H9 (cell line): ENCODE results near the gene TCFL5. TPM values are rescaled to one million over a fixed set of nuclear protein-coding genes. Genes with fewer than 3 reads are reported as not detected.

Experiments
- DNase-seq: peaks from one replicate; pipeline ENCODE4 v3.0.0-alpha.2; 2017
- H2AFZ ChIP-seq: one replicate; pipeline ENCODE4 v1.6.1; 2013; ENCODE audit warnings: mild to moderate bottlenecking, low read length, control low read depth, moderate library complexity
- H2AK5ac ChIP-seq: 2 replicates; pipeline ENCODE4 v1.6.1; 2013; ENCODE audit warnings: low read length, control low read depth, mixed read lengths; ENCODE audit not compliant: insufficient read length
- H2BK120ac ChIP-seq: one replicate; pipeline ENCODE4 v1.6.1; 2013; ENCODE audit warnings: low read depth, mild to moderate bottlenecking, low read length, control low read depth, inconsistent platforms; ENCODE audit not compliant: poor library complexity, severe bottlenecking
- H2BK12ac ChIP-seq: 2 replicates; pipeline ENCODE4 v1.6.1; 2013; ENCODE audit warnings: low read length, control low read depth, mixed read lengths, low read depth; ENCODE audit not compliant: insufficient read length
- H2BK15ac ChIP-seq: 2 replicates; pipeline ENCODE4 v1.6.1; 2013; ENCODE audit warnings: low read depth, low read length, control low read depth
- H2BK20ac ChIP-seq: one replicate; pipeline ENCODE4 v1.6.1; 2013; ENCODE audit warnings: low read depth, mild to moderate bottlenecking, low read length, control low read depth, inconsistent platforms; ENCODE audit not compliant: poor library complexity, severe bottlenecking
- H2BK5ac ChIP-seq: 2 replicates; pipeline ENCODE4 v1.6.1; 2013; ENCODE audit warnings: low read length, control low read depth, mixed read lengths; ENCODE audit not compliant: insufficient read length
- H3K14ac ChIP-seq: 2 replicates; pipeline ENCODE4 v1.6.1; 2013; ENCODE audit warnings: low read length, control low read depth; ENCODE audit not compliant: insufficient read depth
- H3K18ac ChIP-seq: 2 replicates; pipeline ENCODE4 v1.6.1; 2013; ENCODE audit warnings: low read depth, mild to moderate bottlenecking, mixed read lengths, low read length, control low read depth; ENCODE audit not compliant: insufficient read length
- H3K23ac ChIP-seq: 2 replicates; pipeline ENCODE4 v1.6.1; 2013; ENCODE audit warnings: low read length, control low read depth, mixed read lengths, low read depth; ENCODE audit not compliant: insufficient read length
- H3K23me2 ChIP-seq: 2 replicates; pipeline ENCODE4 v1.6.1; 2013; ENCODE audit warnings: low read depth, mild to moderate bottlenecking, mixed read lengths, low read length, control low read depth; ENCODE audit not compliant: insufficient read length, poor library complexity, severe bottlenecking
- H3K27ac ChIP-seq: 2 replicates; pipeline ENCODE4 v1.5.1; 2013; ENCODE audit warnings: low read length, control low read depth, mixed read lengths, low read depth; ENCODE audit not compliant: insufficient read length
- H3K27me3 ChIP-seq: 2 replicates; pipeline ENCODE4 v1.6.1; 2013; ENCODE audit warnings: low read length, control low read depth, inconsistent platforms; ENCODE audit not compliant: insufficient read depth
- H3K4ac ChIP-seq: 2 replicates; pipeline ENCODE4 v1.6.1; 2013; ENCODE audit warnings: low read depth, mild to moderate bottlenecking, control low read depth, inconsistent platforms, low read length, moderate library complexity
- H3K4me1 ChIP-seq: 2 replicates; pipeline ENCODE4 v1.6.1; 2013; ENCODE audit warnings: low read length, control low read depth, inconsistent platforms; ENCODE audit not compliant: insufficient read depth
- H3K4me2 ChIP-seq: 2 replicates; pipeline ENCODE4 v1.6.1; 2013; ENCODE audit warnings: low read length, control low read depth, mixed read lengths; ENCODE audit not compliant: insufficient read length, insufficient read depth
- H3K56ac ChIP-seq: 2 replicates; pipeline ENCODE4 v1.6.1; 2013; ENCODE audit warnings: low read depth, mild to moderate bottlenecking, mixed read lengths, low read length, control low read depth; ENCODE audit not compliant: insufficient read length
- H3K79me1 ChIP-seq: 2 replicates; pipeline ENCODE4 v1.6.1; 2013; ENCODE audit warnings: low read depth, mild to moderate bottlenecking, moderate library complexity, low read length, control low read depth, inconsistent platforms; ENCODE audit not compliant: insufficient read depth, poor library complexity, severe bottlenecking
- H3K79me2 ChIP-seq: 2 replicates; pipeline ENCODE4 v1.6.1; 2013; ENCODE audit warnings: low read length, control low read depth, inconsistent platforms; ENCODE audit not compliant: insufficient read depth
- H3K9ac ChIP-seq: 2 replicates; pipeline ENCODE4 v1.6.1; 2013; ENCODE audit warnings: low read length, control low read depth, mixed read lengths; ENCODE audit not compliant: insufficient read length; ENCODE audit errors: extremely low read depth
- H3K9me3 ChIP-seq: one replicate; pipeline ENCODE4 v1.6.1; 2013; ENCODE audit warnings: low read depth, low read length, inconsistent platforms; ENCODE audit not compliant: control insufficient read depth
- H3T11ph ChIP-seq: one replicate; pipeline ENCODE4 v1.6.1; 2013; ENCODE audit warnings: mild to moderate bottlenecking, low read length, control low read depth, inconsistent platforms
- H4K20me1 ChIP-seq: one replicate; pipeline ENCODE4 v1.6.1; 2013; ENCODE audit not compliant: control insufficient read depth, insufficient read length, insufficient read depth
- H4K5ac ChIP-seq: 2 replicates; pipeline ENCODE4 v1.6.1; 2013; ENCODE audit warnings: low read depth, mild to moderate bottlenecking, mixed read lengths, low read length, control low read depth; ENCODE audit not compliant: insufficient read length
- H4K8ac ChIP-seq: replicated peaks from 2 replicates; pipeline ENCODE4 v1.6.1; 2013; ENCODE audit warnings: low read length, control low read depth, mixed read lengths, low read depth; ENCODE audit not compliant: insufficient read length
- H4K91ac ChIP-seq: 2 replicates; pipeline ENCODE4 v1.6.1; 2013; ENCODE audit warnings: low read depth, mild to moderate bottlenecking, moderate library complexity, mixed read lengths, low read length, control low read depth; ENCODE audit not compliant: insufficient read length
- H3K27ac Mint-ChIP-seq, 3 experiments: 2 replicates in 2 of 3; 3 replicates in 1 of 3; pipeline ENCODE4 v1.8.0; 2020 to 2021; ENCODE audit warnings: mixed read lengths in 3 of 3, mild to moderate bottlenecking in 1 of 3, moderate library complexity in 1 of 3
- H3K27me3 Mint-ChIP-seq: 2 replicates; pipeline ENCODE4 v1.8.0; 2021; ENCODE audit warnings: low read depth, mild to moderate bottlenecking, moderate library complexity, mixed read lengths
- H3K36me3 Mint-ChIP-seq, 3 experiments: 2 replicates in 2 of 3; 3 replicates in 1 of 3; pipeline ENCODE4 v1.8.0; 2020 to 2021; ENCODE audit warnings: low read depth in 3 of 3, mixed read lengths in 3 of 3; ENCODE audit not compliant: insufficient read depth in 1 of 3
- H3K4me1 Mint-ChIP-seq, 2 experiments: 2 replicates each; pipeline ENCODE4 v1.8.0; 2020; ENCODE audit warnings: mixed read lengths in 2 of 2
- H3K4me3 Mint-ChIP-seq, 2 experiments: 2 replicates in 1 of 2; 3 replicates in 1 of 2; pipeline ENCODE4 v1.8.0; 2020 to 2021; ENCODE audit warnings: mild to moderate bottlenecking in 2 of 2, mixed read lengths in 2 of 2, moderate library complexity in 1 of 2
- H3K9me3 Mint-ChIP-seq, 2 experiments: 2 replicates in 1 of 2; 3 replicates in 1 of 2; pipeline ENCODE4 v1.8.0; 2020; ENCODE audit warnings: mild to moderate bottlenecking in 2 of 2, mixed read lengths in 2 of 2, moderate library complexity in 1 of 2
- WGBS: extraction: QIAGEN DNeasy Blood & Tissue Kit; methylation state at CpG from one replicate; pipeline ENCODE4 v1.1.7; 2013; ENCODE audit warnings: missing lambda C conversion rate, low lambda C conversion rate, mixed read lengths; ENCODE audit not compliant: insufficient read length; ENCODE audit errors: extremely low coverage; 5-methylcytosine and 5-hydroxymethylcytosine counted together
- total RNA-seq: library from RNA; stranded (reverse); gene quantifications from 2 replicates; pipeline ENCODE4 v1.2.1, GENCODE V29; 2021
- TF ChIP-seq, protein P1 (sequence below): fragments of 200-600 bp; sonication (generic); conservative IDR thresholded peaks from 3 replicates; pipeline ENCODE4 v1.8.0; 2021; ENCODE audit warnings: antibody characterized with exemption, mild to moderate bottlenecking

TCFL5 gene
- total RNA-seq, 1 experiment from 2014 or later: 16.4 TPM

DNA sequence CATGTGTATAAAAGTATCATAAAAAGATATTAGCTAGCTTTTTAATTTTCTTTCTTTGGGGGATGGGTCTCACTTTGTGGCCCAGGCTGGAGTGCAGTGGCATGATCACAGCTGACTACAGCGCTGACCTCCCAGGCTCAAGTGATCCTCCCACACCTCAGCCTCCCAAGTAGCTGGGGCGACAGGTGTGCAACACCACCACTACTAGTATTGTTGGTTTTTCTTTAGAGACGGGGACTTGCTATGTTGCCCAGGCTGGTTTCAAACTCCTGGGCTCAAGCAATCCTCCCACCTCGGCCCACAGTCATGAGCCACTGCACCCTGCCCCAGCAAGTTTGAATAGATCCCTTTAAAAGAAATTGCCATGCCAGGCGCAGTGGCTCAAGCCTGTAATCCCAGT lies 6.5 kb downstream of the TCFL5 start:
- no peaks in the 10 kb centered on the region for H3K27me3 ChIP-seq
- H3T11ph ChIP-seq: no peak overlapping the region
- no peak overlapping the region for H3K9ac ChIP-seq
- no peaks in the 10 kb centered on the region for H4K20me1 ChIP-seq
- H3K23ac ChIP-seq: no peak overlapping the region
- H3K56ac ChIP-seq: no peak overlapping the region
- H2BK5ac ChIP-seq: no peak overlapping the region
- no peak overlapping the region for H3K4me3 Mint-ChIP-seq
- no peak overlapping the region for H4K5ac ChIP-seq
- H3K9me3 Mint-ChIP-seq: no peaks in the 10 kb centered on the region
- H2AFZ ChIP-seq: no peak overlapping the region
- peaks cover 26 to 56% (median 51%) of the 10 kb centered on the region in 3 experiments for H3K36me3 Mint-ChIP-seq
- no peaks in the 10 kb centered on the region for H3K79me2 ChIP-seq
- TF ChIP-seq, protein P1, sequence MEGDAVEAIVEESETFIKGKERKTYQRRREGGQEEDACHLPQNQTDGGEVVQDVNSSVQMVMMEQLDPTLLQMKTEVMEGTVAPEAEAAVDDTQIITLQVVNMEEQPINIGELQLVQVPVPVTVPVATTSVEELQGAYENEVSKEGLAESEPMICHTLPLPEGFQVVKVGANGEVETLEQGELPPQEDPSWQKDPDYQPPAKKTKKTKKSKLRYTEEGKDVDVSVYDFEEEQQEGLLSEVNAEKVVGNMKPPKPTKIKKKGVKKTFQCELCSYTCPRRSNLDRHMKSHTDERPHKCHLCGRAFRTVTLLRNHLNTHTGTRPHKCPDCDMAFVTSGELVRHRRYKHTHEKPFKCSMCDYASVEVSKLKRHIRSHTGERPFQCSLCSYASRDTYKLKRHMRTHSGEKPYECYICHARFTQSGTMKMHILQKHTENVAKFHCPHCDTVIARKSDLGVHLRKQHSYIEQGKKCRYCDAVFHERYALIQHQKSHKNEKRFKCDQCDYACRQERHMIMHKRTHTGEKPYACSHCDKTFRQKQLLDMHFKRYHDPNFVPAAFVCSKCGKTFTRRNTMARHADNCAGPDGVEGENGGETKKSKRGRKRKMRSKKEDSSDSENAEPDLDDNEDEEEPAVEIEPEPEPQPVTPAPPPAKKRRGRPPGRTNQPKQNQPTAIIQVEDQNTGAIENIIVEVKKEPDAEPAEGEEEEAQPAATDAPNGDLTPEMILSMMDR: no peak
- H3K18ac ChIP-seq: no peak overlapping the region
- H3K14ac ChIP-seq: no peak overlapping the region
- no peak overlapping the region for H4K91ac ChIP-seq
- peaks cover 11 to 19% of the 10 kb centered on the region in 2 experiments for H3K4me1 Mint-ChIP-seq
- no peak overlapping the region for H2BK120ac ChIP-seq
- no CpG with 5 or more reads among the region's 5 CpGs for WGBS
- H4K8ac ChIP-seq: no peak overlapping the region
- H3K27me3 Mint-ChIP-seq: peaks cover 1% of the 10 kb centered on the region
- H3K9me3 ChIP-seq: no peaks in the 10 kb centered on the region
- H2BK20ac ChIP-seq: no peak overlapping the region
- H2BK12ac ChIP-seq: no peak overlapping the region
- no peak for DNase-seq
- no peak overlapping the region for H3K27ac Mint-ChIP-seq
- no peaks in the 10 kb centered on the region; the same call in 1 of the 2 replicates for H3K4me1 ChIP-seq
- no peaks in the 10 kb centered on the region for H3K23me2 ChIP-seq
- no peaks in the 10 kb centered on the region for H3K79me1 ChIP-seq
- H2AK5ac ChIP-seq: no peak overlapping the region
- H3K27ac ChIP-seq: no peak overlapping the region
- no peak overlapping the region for H3K4me2 ChIP-seq
- H2BK15ac ChIP-seq: no peak overlapping the region
- H3K4ac ChIP-seq: no peak overlapping the region
